NCI-H128 (cell line): ENCODE measurements around the gene NOL8.

Source experiments
- DNase-seq: peaks from one replicate; lab custom pipeline; 2025; ENCODE audit not compliant: unreplicated experiment; lab: John Stamatoyannopoulos, UW

The NOL8 gene

DNA sequence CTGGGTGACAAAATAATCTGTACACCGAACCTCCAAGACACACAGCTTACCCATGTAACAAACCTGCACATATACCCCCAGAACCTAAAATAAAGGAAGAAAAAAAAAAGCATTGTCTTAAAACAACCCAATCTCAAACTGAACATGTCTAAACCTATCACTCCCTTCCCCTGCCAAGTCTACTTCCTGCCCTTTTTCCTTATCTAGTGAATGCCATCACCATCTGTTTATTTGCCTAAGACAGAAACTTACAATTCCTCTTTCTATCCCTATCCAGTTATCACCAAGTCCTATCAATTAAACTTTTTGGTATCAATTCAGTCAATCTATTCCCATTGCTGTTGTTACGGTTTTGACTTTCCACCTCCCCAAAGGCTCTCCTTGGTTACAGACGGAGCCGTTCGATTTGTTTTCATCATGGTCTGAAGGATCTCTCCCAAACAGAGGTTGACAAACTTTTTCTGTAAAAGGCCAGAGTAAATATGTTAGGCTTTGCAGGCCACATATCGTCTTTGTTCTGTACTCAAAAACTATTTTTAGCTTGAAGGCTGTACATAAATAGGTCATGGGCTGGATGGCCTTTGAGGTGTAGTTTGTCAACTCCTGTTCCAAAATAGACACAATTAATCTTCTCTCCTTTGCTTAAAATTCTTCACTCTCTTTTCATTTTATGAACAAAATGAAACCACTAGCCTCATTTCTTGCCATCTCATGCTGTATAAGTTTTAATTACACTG lies 12.1 kb downstream of the NOL8 start:
- DNase-seq = no peak

DNA sequence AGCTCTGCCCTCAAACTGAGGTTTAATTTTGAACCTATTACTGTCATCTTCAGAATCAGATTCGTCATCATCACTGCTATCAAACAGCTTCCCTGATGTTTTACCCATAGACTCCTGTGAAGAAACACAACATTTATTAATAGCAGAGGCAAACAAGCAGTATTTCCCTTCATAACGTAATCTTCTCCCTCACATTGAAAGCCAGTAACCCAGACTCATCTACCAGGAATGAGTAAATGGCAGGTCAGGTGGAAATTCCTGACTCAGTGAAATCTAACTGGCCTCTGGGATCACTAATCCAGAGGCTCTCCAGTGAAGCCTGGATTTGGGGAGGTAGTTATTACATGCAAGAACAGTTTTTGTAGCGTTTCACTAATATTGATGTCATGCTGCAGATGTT lies 14.6 kb downstream of the NOL8 start:
- DNase-seq = no peak

DNA sequence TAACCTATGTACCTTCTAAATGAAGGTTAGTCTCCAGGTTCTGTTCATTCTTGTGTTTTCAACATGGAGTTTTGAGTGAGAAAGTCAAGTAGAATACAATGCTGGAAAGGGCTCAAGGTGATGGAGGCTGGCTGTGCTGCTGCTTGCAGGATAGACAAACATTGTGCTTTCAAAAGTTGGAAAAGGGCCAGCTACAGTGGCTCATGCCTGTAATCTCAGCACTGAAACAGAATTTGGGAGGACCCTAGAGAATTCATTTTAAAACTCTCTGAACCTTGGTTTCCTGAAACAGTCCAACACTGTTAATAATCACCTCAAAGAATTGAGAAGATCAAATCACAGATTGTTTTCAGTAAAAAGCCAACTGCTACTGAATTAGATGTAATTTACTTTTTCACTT lies 16.3 kb downstream of the NOL8 start:
- DNase-seq = no peak

GRCh38 chr9:92300936-92301335 lies 24.2 kb downstream of the NOL8 start:
- DNase-seq = no peak

DNA sequence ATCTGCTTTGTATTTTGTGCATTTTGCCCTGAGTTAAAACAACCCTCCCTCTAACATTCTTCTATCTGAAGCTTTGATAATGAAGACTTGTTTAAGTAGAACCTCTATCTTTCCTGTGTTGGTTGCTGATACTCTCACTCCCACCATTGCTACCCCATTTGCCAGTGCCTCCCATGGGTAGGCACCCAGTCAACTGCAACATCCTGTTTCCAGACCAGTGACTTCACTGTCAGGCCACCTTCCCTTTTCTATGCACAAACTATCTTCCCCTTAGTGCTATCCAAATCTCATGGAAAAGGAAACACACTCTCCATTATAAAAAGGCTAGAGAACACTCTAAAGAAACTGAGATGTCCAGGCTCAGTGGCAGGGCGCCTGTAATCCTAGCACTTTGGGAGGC lies 26.0 kb downstream of the NOL8 start:
- DNase-seq = no peak

- no peak for DNase-seq
Observed at GRCh38 chr9:92298036-92298435, 27.1 kb downstream of the NOL8 start.

DNA sequence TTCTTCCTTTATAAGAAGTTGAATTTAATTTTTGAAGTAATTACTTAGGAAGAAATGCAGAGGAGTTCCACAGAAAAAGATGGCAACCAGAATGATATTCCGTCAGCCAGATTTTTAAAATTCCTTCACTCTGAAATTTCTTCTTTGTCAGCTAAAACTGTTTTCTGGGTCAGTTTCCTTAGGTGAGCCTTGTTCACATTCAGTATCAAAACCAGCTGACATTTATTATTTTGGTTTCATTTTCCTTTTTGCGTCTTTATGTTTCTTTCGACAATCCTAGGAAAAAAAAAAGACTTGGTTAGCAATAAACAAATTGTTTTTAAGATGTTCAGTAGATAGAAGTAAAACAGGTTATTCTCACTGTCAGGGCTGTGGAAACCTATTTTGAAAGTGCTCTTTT lies 27.5 kb downstream of the NOL8 start:
- no peak for DNase-seq

GRCh38 chr9:92295827-92296258 lies 29.3 kb downstream of the NOL8 start:
- no peak for DNase-seq

GRCh38 chr9:92295240-92295790 lies 29.8 kb downstream of the NOL8 start:
- no peak for DNase-seq

DNA sequence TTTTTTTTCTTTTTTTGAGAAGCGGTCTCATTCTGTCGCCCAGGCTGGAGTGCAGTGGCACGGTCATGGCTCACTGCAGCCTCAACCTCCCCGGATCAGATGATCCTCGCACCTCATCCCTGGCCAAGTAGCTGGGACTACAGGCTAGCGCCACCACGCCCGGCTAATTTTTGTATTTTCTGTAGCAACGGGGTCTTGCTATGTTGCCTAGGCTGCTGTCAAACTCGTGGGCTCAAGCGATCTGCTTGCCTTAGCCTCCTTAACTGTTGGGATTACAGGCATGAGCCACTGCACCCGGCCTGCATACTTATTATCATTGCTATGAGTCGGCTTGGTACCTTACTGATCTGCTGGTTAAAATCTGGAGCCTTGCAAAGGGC lies 30.9 kb downstream of the NOL8 start:
- no peak for DNase-seq

GRCh38 chr9:92293452-92294296 lies 31.5 kb downstream of the NOL8 start, which contains the start of gene IARS1:
TSS of gene IARS1 (minus strand) at chr9:92293697. CDS start at chr9:92289419, 4,278 bp downstream.
- peak; percentile 96 for DNase-seq

DNA sequence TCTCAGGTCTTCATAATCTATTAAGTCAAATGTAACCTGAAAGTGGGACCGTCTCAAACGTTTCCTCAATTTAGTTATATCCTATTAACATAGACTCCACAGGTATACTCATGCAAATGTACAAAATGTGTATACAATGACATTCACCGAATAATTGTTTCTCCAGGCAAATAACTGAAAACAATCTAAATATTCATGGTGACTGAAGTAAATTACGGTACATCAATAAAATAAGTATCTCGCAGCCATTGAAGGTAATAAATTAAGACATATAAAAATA lies 32.1 kb downstream of the NOL8 start:
- DNase-seq = no peak

GRCh38 chr9:92292338-92293074 lies 32.6 kb downstream of the NOL8 start:
- no peak for DNase-seq

- no peak for DNase-seq
Observed at GRCh38 chr9:92291577-92291976, 33.6 kb downstream of the NOL8 start.

DNA sequence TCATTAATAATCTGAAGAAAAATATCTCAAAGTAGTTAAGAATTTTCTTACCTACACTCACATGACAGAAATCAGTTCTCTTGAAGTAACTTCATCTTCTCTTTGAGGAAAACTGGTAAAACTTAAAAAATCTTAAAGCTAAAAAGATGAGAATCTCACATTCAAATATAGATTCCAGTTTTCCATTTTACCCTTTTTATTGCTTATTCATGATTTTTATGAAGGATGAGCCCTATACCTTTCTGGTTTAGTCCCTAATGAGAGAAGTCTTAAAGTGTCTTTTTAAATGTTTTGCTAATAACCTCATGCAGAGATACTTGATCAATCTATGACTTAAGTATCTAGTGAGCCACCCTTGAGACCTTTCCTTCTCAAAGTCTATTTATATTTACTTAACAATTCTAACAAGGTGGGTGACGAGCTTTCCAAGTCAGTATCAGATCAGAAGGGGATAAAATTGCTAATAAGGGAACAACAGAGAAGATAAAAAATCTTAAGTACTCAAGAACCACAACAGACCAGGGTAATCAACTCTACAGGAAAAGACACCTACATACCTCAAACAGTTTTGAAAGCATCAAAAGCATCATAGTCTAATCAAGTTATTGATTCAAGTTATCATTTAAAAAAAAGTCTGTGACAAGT lies 34.2 kb downstream of the NOL8 start:
- DNase-seq = no peak

DNA sequence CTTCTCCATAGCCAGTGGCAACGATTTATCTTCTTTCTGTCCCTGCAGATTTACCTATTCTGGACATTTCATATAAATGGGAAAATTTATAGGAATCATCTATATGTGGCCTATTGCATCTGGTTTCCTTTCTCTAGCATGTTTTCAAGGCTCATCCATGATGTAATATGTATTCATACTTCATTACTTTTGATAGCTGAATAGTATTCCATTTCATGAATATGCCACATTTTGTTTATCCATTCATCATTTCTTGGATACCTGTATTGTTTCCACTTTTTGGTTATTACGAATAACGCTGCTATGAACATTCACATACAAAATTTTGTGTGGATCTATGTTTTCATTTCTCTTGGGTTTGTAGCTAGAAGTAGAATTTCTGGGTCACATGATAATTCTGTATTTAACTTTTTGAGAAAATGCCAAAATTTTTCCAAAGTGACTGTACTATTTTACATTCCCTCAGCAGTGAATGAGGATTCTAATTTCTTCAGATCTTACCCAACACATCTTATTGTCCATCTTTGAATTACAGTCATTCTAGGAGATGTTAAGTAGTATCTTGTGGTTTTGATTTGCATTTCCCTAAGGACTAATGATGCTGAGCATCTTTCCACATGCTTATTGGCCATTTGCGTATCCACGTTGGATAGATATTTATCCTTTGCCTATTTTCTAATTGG lies 35.3 kb downstream of the NOL8 start:
- DNase-seq = no peak

- DNase-seq = no peak
Observed at GRCh38 chr9:92279302-92279701, 45.8 kb downstream of the NOL8 start.

DNA sequence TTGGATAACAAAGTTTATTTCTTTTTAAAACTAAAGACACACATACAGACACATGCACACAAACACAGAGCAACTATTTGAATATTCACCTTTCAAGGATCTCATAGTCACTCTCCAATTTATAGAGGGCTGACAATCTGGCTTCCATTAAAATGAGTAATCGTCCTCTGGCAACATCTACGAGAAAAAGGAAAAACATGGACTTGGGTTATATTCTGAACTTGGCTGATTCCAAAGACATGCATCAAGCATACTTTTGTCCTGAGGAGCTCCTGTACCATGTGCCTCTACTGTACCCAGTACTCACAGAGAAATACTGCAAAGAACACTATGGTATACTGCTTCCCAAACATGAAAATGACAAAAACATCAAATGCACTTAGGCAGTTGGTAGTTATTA lies 47.0 kb downstream of the NOL8 start:
- DNase-seq = no peak

DNA sequence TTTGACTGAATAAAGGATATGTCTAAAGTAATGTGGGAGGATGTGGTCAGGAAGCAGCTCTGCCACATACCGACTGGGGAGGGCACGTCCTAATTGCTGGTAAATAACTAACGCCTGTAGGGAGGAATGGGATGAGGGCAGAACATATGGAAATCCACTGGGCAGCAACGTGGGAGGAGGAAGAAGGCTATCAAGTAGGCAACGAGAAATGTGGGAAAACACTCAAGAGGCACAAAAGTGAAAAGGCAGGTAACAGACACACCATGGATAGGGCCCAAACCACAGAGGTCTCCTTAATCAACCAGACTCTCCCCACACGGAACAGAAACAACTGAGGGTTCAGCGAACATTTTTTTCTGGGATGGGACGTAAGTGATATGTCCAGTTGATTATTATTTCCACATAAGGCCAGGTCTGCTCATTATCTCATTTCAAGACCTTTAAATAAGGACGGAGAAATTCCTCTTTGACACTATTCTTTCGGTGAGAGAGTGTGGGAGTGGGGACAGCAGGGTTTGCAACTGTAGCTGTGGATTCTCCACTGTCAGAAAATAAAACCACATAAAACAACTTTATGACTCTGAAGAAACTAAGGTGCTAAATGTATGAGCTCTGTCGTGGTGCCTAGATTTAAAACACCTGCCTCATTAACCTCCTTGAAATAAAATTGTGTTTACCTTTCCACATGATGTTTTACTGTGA lies 48.7 kb downstream of the NOL8 start:
- DNase-seq = no peak

DNA sequence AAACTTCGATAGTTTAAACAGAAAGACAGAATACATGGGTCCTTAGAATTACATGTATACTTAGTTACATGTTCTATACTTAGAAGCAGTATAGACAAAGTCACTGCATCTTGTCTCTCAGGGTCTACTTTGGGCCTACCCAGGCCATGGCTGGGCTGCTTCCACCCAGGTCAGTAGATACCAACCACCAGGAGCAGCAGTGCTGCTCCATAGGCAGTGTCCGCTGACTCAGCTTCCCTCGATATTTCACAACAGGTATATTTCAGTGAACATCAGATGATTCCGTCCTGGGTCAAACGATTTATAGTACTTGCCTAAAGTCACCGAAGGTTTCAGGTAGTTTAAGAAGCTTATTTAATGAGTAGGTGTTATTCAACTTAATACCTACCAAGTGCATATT lies 49.6 kb downstream of the NOL8 start:
- DNase-seq = no peak
